Measurements from ENCODE around the gene TM2D3.

- TF ChIP-seq CTCF (IDR thresholded peaks at IDR 0.05), result no peak
- no peak for TF ChIP-seq POLR2A (IDR thresholded peaks at IDR 0.05)
- TF ChIP-seq POLR2AphosphoS5 (IDR thresholded peaks at IDR 0.05), result no peak
- no peak for TF ChIP-seq EP300 (IDR thresholded peaks at IDR 0.05)
These were observed 14.3 kb downstream of the TM2D3 start for GRCh38 chr15:101637919-101638318.

All from gastroesophageal sphincter (tissue), 3 donors.